Left lung (tissue), 10 donors: ENCODE measurements around the gene HOXA6. TPM values are rescaled to one million over a fixed set of nuclear protein-coding genes. Genes with fewer than 3 reads are reported as not detected.
A peak's percentile ranks its signal among the peaks of the same experiment; 100 is the strongest.

ENCODE experiments used
- ATAC-seq: fragments of 200-7000 bp; cut with Tn5 transposase; one replicate; pipeline ENCODE4 v1.9.1; 2020; ENCODE audit warnings: moderate library complexity
- DNase-seq, 4 donors: peaks; one replicate each; pipeline ENCODE4 v3.0.0-alpha.2; 2013 to 2020
- H3K27ac ChIP-seq, 2 donors: fragments of 200-600 bp; sonication (generic) in 1 of 2; one replicate each; pipeline versions ENCODE4 v1.5.0 to v1.8.0; 2020 to 2021
- H3K27me3 ChIP-seq, 2 donors: fragments of 200-600 bp; sonication (generic) in 1 of 2; one replicate each; pipeline versions ENCODE4 v1.5.0 to v1.8.0; 2020 to 2021
- H3K36me3 ChIP-seq, 2 donors: fragments of 200-600 bp; sonication (generic) in 1 of 2; one replicate each; pipeline versions ENCODE4 v1.5.0 to v1.8.0; 2020 to 2021
- H3K4me1 ChIP-seq, 2 donors: fragments of 200-600 bp; one replicate each; pipeline ENCODE4 v1.8.0; 2021
- H3K4me3 ChIP-seq, 2 donors: fragments of 200-600 bp; sonication (generic) in 1 of 2; one replicate each; pipeline versions ENCODE4 v1.5.0 to v1.8.0; 2020 to 2021; ENCODE audit warnings: mild to moderate bottlenecking in 1 of 2
- H3K9me3 ChIP-seq, 2 donors: fragments of 200-600 bp; sonication (generic) in 1 of 2; one replicate each; pipeline versions ENCODE4 v1.5.0 to v1.8.0; 2020 to 2021
- CTCF ChIP-seq, 2 donors: fragments of 200-600 bp; sonication (generic) in 1 of 2; IDR thresholded peaks; one replicate each; pipeline versions ENCODE4 v1.5.0 to v1.8.0; 2021; ENCODE audit warnings: antibody characterized with exemption in 2 of 2
- intact Hi-C, 2 donors: fragments of 100-400 bp; cut with DNase I; formaldehyde crosslinking; loops; one replicate each; pipeline versions ENCODE4 v1.11.2 to v1.14.2; 2022
- polyA plus RNA-seq, 6 donors: library from polyadenylated mRNA; unstranded; fragments of 120-200 nt; gene quantifications; one replicate each; pipeline ENCODE4 v1.2.1, GENCODE V29; 2013; ENCODE audit not compliant: insufficient read length in 6 of 6
- total RNA-seq, 2 donors: library from RNA; stranded (reverse); fragmentation: NEBNext Ultra II Directional; extraction: Animal tissue kit (Norgen Biotek cat#: 25700); gene quantifications; one replicate each; pipeline ENCODE4 v1.2.1, GENCODE V29; 2021
- donor health status: DM: no; HTN: yes; CAD: no.
- donor health status: DM: no; HTN: no; CAD: no.

Gene HOXA6
- total and polyA plus RNA-seq, 8 donors, result 3.5 to 16.2 (median 14.2) TPM

- TF ChIP-seq CTCF (IDR thresholded peaks at IDR 0.05), result no peak
- DNase-seq (peak in 3 of 4 donors; percentile 26 to 81 (median 60)), ATAC-seq (no peak)
- H3K9me3 ChIP-seq, result no peaks in the 10 kb centered on the region
- H3K36me3 ChIP-seq, result no peaks in the 10 kb centered on the region
- H3K27ac ChIP-seq, result peak overlapping the region; percentile 74 to 87
- peaks cover 0 to 31% of the 10 kb centered on the region in 2 donors for H3K4me1 ChIP-seq
- peak overlapping the region; percentile 7 to 52 for H3K4me3 ChIP-seq
- H3K27me3 ChIP-seq, result peaks cover 39 to 100% of the 10 kb centered on the region in 2 donors
- intact Hi-C loops, result no loop called here
These were observed 2.2 kb downstream of the HOXA6 start for GRCh38 chr7:27145165-27145913.

GRCh38 chr7:27144781-27145164, 2.8 kb downstream of the HOXA6 start:
- TF ChIP-seq CTCF (IDR thresholded peaks at IDR 0.05), result no peak
- H3K27ac ChIP-seq, result peak overlapping the region; percentile 74 to 87
- intact Hi-C loops, result loop anchor here in 1 of 2 donors (5.0 kb wide), 1 partner anchor 47 kb away; the partner anchor contains the start of gene HOXA1
- H3K4me3 ChIP-seq, result peak overlapping the region in 1 of 2 donors; percentile 52
- H3K9me3 ChIP-seq, result no peaks in the 10 kb centered on the region
- ATAC-seq (no peak), DNase-seq (peak in 3 of 4 donors; percentile 31 to 66 (median 49))
- H3K36me3 ChIP-seq, result no peaks in the 10 kb centered on the region
- peaks cover 0 to 28% of the 10 kb centered on the region in 2 donors for H3K4me1 ChIP-seq
- H3K27me3 ChIP-seq, result peaks cover 38 to 100% of the 10 kb centered on the region in 2 donors

- intact Hi-C loops, result loop anchor here in 1 of 2 donors (2.0 to 5.0 kb wide), 2 partner anchors 47 to 287 kb away; partner anchors contain the start of gene HOXA1
- H3K36me3 ChIP-seq, result no peaks in the 10 kb centered on the region
- H3K9me3 ChIP-seq, result no peaks in the 10 kb centered on the region
- TF ChIP-seq CTCF (IDR thresholded peaks at IDR 0.05), result no peak
- H3K27me3 ChIP-seq, result peaks cover 35 to 100% of the 10 kb centered on the region in 2 donors
- DNase-seq (peak in 1 of 4 donors; percentile 32), ATAC-seq (no peak)
- peak overlapping the region; percentile 6 to 52 for H3K4me3 ChIP-seq
- H3K4me1 ChIP-seq, result peaks cover 0 to 24% of the 10 kb centered on the region in 2 donors
- H3K27ac ChIP-seq, result peak overlapping the region; percentile 74 to 87
These were observed 3.4 kb downstream of the HOXA6 start for GRCh38 chr7:27143950-27144780.

GRCh38 chr7:27143023-27143949, 4.3 kb downstream of the HOXA6 start, which contains the start of gene HOXA5:
TSS of gene HOXA5 (minus strand) at chr7:27143681. CDS start at chr7:27143607, 74 bp downstream.
- intact Hi-C loops, result loop anchor here in 1 of 2 donors (2.0 to 5.0 kb wide), 2 partner anchors 46 to 286 kb away; partner anchors contain the start of gene HOXA1
- DNase-seq, result peak in 3 of 4 donors; percentile 81 to 97 (median 94)
- Histone ChIP-seq H3K9me3 (no peaks in the 10 kb centered on the region), H3K27ac (peak within 1 kb of the TSS; percentile 86 to 92), H3K4me1 (peaks cover 0 to 15% of the 10 kb centered on the region in 2 donors), H3K36me3 (no peaks in the 10 kb centered on the region), H3K27me3 (peaks cover 35 to 100% of the 10 kb centered on the region in 2 donors), H3K4me3 (peak within 1 kb of the TSS; percentile 52 to 56)
- TF ChIP-seq CTCF (IDR thresholded peaks at IDR 0.05), result peak; percentile 69 to 71
- peak; percentile 77 for ATAC-seq
